ENCODE results near the gene MILR1.

DNA sequence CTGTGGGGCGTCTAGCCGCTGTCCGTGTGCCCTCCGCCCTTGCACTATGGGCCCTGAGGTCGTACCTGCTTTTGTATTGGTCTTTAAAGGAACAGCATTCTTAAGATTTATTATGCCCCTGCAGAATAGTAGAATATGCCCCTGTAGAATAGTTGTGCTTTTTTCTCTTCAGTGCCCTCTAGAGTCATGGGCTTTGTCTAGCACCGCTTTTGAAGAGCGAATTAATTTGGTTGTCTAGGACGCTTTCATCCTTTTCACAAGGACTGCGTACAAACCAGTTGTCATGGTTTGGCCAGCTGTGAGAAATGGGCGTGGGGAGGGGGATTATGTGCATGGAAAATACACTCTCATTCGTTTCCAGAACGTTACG lies 58.5 kb downstream of the MILR1 start:
- TF ChIP-seq, protein P1, sequence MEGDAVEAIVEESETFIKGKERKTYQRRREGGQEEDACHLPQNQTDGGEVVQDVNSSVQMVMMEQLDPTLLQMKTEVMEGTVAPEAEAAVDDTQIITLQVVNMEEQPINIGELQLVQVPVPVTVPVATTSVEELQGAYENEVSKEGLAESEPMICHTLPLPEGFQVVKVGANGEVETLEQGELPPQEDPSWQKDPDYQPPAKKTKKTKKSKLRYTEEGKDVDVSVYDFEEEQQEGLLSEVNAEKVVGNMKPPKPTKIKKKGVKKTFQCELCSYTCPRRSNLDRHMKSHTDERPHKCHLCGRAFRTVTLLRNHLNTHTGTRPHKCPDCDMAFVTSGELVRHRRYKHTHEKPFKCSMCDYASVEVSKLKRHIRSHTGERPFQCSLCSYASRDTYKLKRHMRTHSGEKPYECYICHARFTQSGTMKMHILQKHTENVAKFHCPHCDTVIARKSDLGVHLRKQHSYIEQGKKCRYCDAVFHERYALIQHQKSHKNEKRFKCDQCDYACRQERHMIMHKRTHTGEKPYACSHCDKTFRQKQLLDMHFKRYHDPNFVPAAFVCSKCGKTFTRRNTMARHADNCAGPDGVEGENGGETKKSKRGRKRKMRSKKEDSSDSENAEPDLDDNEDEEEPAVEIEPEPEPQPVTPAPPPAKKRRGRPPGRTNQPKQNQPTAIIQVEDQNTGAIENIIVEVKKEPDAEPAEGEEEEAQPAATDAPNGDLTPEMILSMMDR (IDR thresholded peaks at IDR 0.05; ENCODE audit: extremely low read depth in 1 of 2, insufficient read depth in 1 of 2, low read depth in 1 of 2, low read length in 2 of 2), result peak; percentile 24 to 33
- TF ChIP-seq POLR2A (IDR thresholded peaks at IDR 0.05; ENCODE audit: low read depth, low read length), result no peak
- no peak for TF ChIP-seq POLR2AphosphoS5 (IDR thresholded peaks at IDR 0.05; ENCODE audit: insufficient read depth, low read depth, low read length)
- TF ChIP-seq EZH2 (IDR thresholded peaks at IDR 0.05; ENCODE audit: borderline replicate concordance, low read depth, low read length, severe bottlenecking), result no peak
- no peak for TF ChIP-seq GATA2 (IDR thresholded peaks at IDR 0.05; ENCODE audit: insufficient read depth, insufficient read length, low read depth, low read length)
- no peak for TF ChIP-seq FOS (IDR thresholded peaks at IDR 0.05; ENCODE audit: borderline replicate concordance, insufficient read depth, low read length)
- TF ChIP-seq, protein P2, sequence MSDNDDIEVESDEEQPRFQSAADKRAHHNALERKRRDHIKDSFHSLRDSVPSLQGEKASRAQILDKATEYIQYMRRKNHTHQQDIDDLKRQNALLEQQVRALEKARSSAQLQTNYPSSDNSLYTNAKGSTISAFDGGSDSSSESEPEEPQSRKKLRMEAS (IDR thresholded peaks at IDR 0.05; ENCODE audit: insufficient read depth, insufficient read length), result no peak

Data from endothelial cell of umbilical vein (primary cell).